Mesenchymal stem cell (in vitro differentiated cells and primary cell): Measurements from ENCODE around the gene AFAP1L2.
A peak's percentile ranks its signal among the peaks of the same experiment; 100 is the strongest.

Experiments used
- DNase-seq: peaks from one replicate; pipeline ENCODE4 v3.0.0-alpha.2; 2013
- H2AFZ ChIP-seq: one replicate; pipeline ENCODE4 v1.6.1; 2013; ENCODE audit warnings: low read depth, mild to moderate bottlenecking, control low read depth, inconsistent platforms, low read length, moderate library complexity
- H2AK5ac ChIP-seq: 2 replicates; pipeline ENCODE4 v1.6.1; 2013; ENCODE audit warnings: low read length, moderate library complexity, mild to moderate bottlenecking, inconsistent platforms; ENCODE audit not compliant: severe bottlenecking
- H2BK120ac ChIP-seq: one replicate; pipeline ENCODE4 v1.6.1; 2013; ENCODE audit warnings: low read depth, mild to moderate bottlenecking, inconsistent platforms, low read length, moderate library complexity
- H2BK12ac ChIP-seq, 2 experiments: one replicate each; pipeline ENCODE4 v1.6.1; 2013; ENCODE audit warnings: inconsistent platforms in 2 of 2, low read length in 2 of 2, mild to moderate bottlenecking in 2 of 2, moderate library complexity in 2 of 2, control low read depth in 1 of 2
- H2BK15ac ChIP-seq: one replicate; pipeline ENCODE4 v1.6.1; 2013; ENCODE audit warnings: mild to moderate bottlenecking, low read depth, inconsistent platforms; ENCODE audit not compliant: poor library complexity, severe bottlenecking
- H2BK5ac ChIP-seq: 2 replicates; pipeline ENCODE4 v1.6.1; 2013; ENCODE audit warnings: low read depth, mild to moderate bottlenecking, low read length, control low read depth, inconsistent platforms; ENCODE audit not compliant: poor library complexity, severe bottlenecking
- H3K14ac ChIP-seq, 2 experiments: one replicate each; pipeline ENCODE4 v1.6.1; 2013; ENCODE audit warnings: inconsistent platforms in 2 of 2, low read length in 2 of 2, control low read depth in 1 of 2, mild to moderate bottlenecking in 1 of 2, moderate library complexity in 1 of 2
- H3K18ac ChIP-seq, 2 experiments: one replicate each; pipeline ENCODE4 v1.6.1; 2013; ENCODE audit warnings: inconsistent platforms in 2 of 2, low read length in 2 of 2, control low read depth in 1 of 2, low read depth in 1 of 2, mild to moderate bottlenecking in 1 of 2
- H3K23ac ChIP-seq, 2 experiments: one replicate each; pipeline ENCODE4 v1.6.1; 2013; ENCODE audit warnings: inconsistent platforms in 2 of 2, low read length in 2 of 2, mild to moderate bottlenecking in 2 of 2, moderate library complexity in 2 of 2, control low read depth in 1 of 2
- H3K27ac ChIP-seq: 2 replicates; pipeline ENCODE4 v1.5.1; 2013; ENCODE audit warnings: mild to moderate bottlenecking, moderate library complexity, low read length, control low read depth, inconsistent platforms; ENCODE audit not compliant: poor library complexity, severe bottlenecking
- H3K27me3 ChIP-seq, 2 experiments: 2 replicates each; pipeline versions ENCODE4 v1.6.1 to v1.7.0; 2013; ENCODE audit warnings: low read length in 2 of 2, mild to moderate bottlenecking in 2 of 2, moderate library complexity in 2 of 2, control low read depth in 1 of 2, inconsistent platforms in 1 of 2; ENCODE audit not compliant: control insufficient read depth in 1 of 2, insufficient read depth in 1 of 2
- H3K36me3 ChIP-seq, 2 experiments: 2 replicates each; pipeline versions ENCODE4 v1.6.1 to v1.7.0; 2013; ENCODE audit warnings: low read length in 2 of 2, control low read depth in 1 of 2, inconsistent platforms in 1 of 2, low read depth in 1 of 2, mild to moderate bottlenecking in 1 of 2; ENCODE audit not compliant: insufficient read depth in 2 of 2, control insufficient read depth in 1 of 2
- H3K4ac ChIP-seq, 2 experiments: one replicate each; pipeline ENCODE4 v1.6.1; 2013; ENCODE audit warnings: inconsistent platforms in 2 of 2, low read length in 2 of 2, mild to moderate bottlenecking in 2 of 2, moderate library complexity in 2 of 2, control low read depth in 1 of 2, low read depth in 1 of 2
- H3K4me1 ChIP-seq: 2 replicates; pipeline ENCODE4 v1.6.1; 2013; ENCODE audit warnings: low read depth, low read length, control low read depth; ENCODE audit not compliant: control insufficient read depth, insufficient read depth
- H3K4me2 ChIP-seq: 2 replicates; pipeline ENCODE4 v1.6.1; 2013; ENCODE audit warnings: low read length, mild to moderate bottlenecking, inconsistent platforms; ENCODE audit not compliant: poor library complexity, severe bottlenecking
- H3K4me3 ChIP-seq, 2 experiments: 2 replicates each; pipeline versions ENCODE4 v1.5.1 to v1.7.0; 2013; ENCODE audit warnings: low read length in 2 of 2, mild to moderate bottlenecking in 2 of 2, control low read depth in 1 of 2, low read depth in 1 of 2; ENCODE audit not compliant: insufficient read depth in 1 of 2
- H3K79me1 ChIP-seq: replicated peaks from 2 replicates; pipeline ENCODE4 v1.6.1; 2013; ENCODE audit warnings: mild to moderate bottlenecking, control low read depth, low read length, inconsistent platforms; ENCODE audit not compliant: poor library complexity, severe bottlenecking
- H3K9ac ChIP-seq: 2 replicates; pipeline ENCODE4 v1.7.0; 2013; ENCODE audit warnings: mild to moderate bottlenecking, low read length, moderate library complexity
- H3K9me3 ChIP-seq: 2 replicates; pipeline ENCODE4 v1.7.0; 2013; ENCODE audit warnings: mild to moderate bottlenecking, low read length; ENCODE audit not compliant: control insufficient read depth
- H4K8ac ChIP-seq: one replicate; pipeline ENCODE4 v1.6.1; 2013; ENCODE audit warnings: inconsistent platforms, mild to moderate bottlenecking, low read length, moderate library complexity
- H4K91ac ChIP-seq: one replicate; pipeline ENCODE4 v1.6.1; 2013; ENCODE audit warnings: mild to moderate bottlenecking, low read length, inconsistent platforms
- WGBS: methylation state at CpG from one replicate; pipeline ENCODE4 v1.1.7; 2013; ENCODE audit warnings: mixed read lengths; 5-methylcytosine and 5-hydroxymethylcytosine counted together

AFAP1L2 gene

DNA sequence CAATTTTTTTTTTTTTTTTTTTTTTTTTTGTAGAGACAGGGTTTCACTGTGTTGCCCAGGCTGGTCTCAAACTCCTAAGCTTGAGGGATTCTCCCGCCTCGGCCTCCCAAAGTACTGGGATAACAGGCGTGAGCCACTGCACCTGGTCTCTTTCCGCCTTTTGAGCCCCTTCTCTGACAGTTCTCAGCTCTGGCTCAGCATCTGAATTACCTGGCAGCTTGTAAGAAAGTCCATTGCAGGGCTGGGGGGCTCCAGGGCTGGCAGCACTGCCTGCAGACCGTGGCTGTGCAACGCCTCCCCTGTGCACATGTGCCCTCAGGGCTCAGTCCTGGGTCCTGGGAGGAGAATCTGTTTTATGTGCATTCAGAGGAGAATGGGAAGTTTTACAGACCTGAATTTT is 127.6 kb downstream of the AFAP1L2 start:
- WGBS: 90% methylated on average over 6 of the region's 6 CpGs

DNA sequence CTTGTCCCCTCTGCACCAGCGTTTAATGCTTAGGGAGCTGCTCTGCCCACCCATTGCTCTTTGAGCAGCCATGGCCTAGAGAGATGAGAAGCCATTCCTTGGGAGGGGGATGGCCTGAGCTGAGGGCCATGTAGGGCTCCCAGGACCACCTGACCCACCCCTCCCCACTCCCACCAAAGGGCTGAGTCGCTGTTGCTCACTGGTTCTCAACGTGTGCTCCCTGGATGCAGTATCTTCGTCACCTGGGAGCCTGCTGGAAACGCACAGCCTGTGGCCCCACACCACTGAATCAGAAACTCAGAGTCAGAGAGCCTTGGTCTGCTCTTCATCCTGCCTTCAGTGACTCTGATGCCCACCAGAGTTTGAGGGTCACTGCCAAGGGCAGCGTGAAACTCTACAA is 128.2 kb downstream of the AFAP1L2 start:
- Histone ChIP-seq H3K23ac (no peak overlapping the region), H4K8ac (no peak overlapping the region), H3K27ac (no peak overlapping the region), H3K4ac (no peak overlapping the region), H3K14ac (peak overlapping the region in 1 of 2 experiments; percentile 50), H3K4me3 (no peak overlapping the region), H3K9ac (no peak overlapping the region), H2BK5ac (no peak overlapping the region), H3K79me1 (no peaks in the 10 kb centered on the region), H2BK120ac (peak overlapping the region; percentile 58), H2AFZ (no peak overlapping the region), H3K36me3 (no peaks in the 10 kb centered on the region), H3K18ac (no peak overlapping the region), H3K9me3 (no peaks in the 10 kb centered on the region), H2AK5ac (no peak overlapping the region), H2BK12ac (no peak overlapping the region), H2BK15ac (peak overlapping the region; percentile 74), H4K91ac (peak overlapping the region; percentile 53), H3K4me2 (no peak overlapping the region), H3K27me3 (peaks cover 12 to 59% of the 10 kb centered on the region in 2 experiments), H3K4me1 (peaks cover 9% of the 10 kb centered on the region)
- WGBS: 81% methylated on average over 6 of the region's 6 CpGs
- DNase-seq: no peak

More for the DNA sequence above, 127.6 kb downstream of the AFAP1L2 start:
- Histone ChIP-seq H2AFZ (no peak overlapping the region), H4K91ac (no peak overlapping the region), H3K23ac (no peak overlapping the region), H2BK12ac (no peak overlapping the region), H3K27me3 (peaks cover 12 to 66% of the 10 kb centered on the region in 2 experiments), H3K4me3 (no peak overlapping the region), H4K8ac (no peak overlapping the region), H2BK120ac (no peak overlapping the region), H3K79me1 (no peaks in the 10 kb centered on the region), H3K4ac (no peak overlapping the region), H3K18ac (no peak overlapping the region), H3K9ac (no peak overlapping the region), H3K4me1 (peaks cover 7% of the 10 kb centered on the region), H3K4me2 (no peak overlapping the region), H3K27ac (no peak overlapping the region), H3K9me3 (no peaks in the 10 kb centered on the region), H2BK15ac (no peak overlapping the region), H2BK5ac (no peak overlapping the region), H3K36me3 (no peaks in the 10 kb centered on the region), H3K14ac (no peak overlapping the region), H2AK5ac (no peak overlapping the region)
- no peak for DNase-seq

GRCh38 chr10:114274616-114275453 is 129.5 kb downstream of the AFAP1L2 start:
- Histone ChIP-seq H4K8ac (no peak overlapping the region), H2BK5ac (no peak overlapping the region), H3K79me1 (no peaks in the 10 kb centered on the region), H3K27me3 (peaks cover 12 to 55% of the 10 kb centered on the region in 2 experiments), H3K14ac (no peak overlapping the region), H2BK120ac (no peak overlapping the region), H2BK15ac (no peak overlapping the region), H3K18ac (no peak overlapping the region), H2BK12ac (peak overlapping the region in 1 of 2 experiments; percentile 66), H3K4me2 (no peak overlapping the region), H3K4ac (no peak overlapping the region), H2AFZ (no peak overlapping the region), H3K9ac (no peak overlapping the region), H3K4me3 (no peak overlapping the region), H3K36me3 (no peaks in the 10 kb centered on the region), H4K91ac (no peak overlapping the region), H3K23ac (no peak overlapping the region), H3K4me1 (peaks cover 12% of the 10 kb centered on the region), H3K27ac (no peak overlapping the region), H3K9me3 (no peaks in the 10 kb centered on the region), H2AK5ac (no peak overlapping the region)
- 92% methylated on average over 15 of the region's 16 CpGs for WGBS
- no peak for DNase-seq

DNA sequence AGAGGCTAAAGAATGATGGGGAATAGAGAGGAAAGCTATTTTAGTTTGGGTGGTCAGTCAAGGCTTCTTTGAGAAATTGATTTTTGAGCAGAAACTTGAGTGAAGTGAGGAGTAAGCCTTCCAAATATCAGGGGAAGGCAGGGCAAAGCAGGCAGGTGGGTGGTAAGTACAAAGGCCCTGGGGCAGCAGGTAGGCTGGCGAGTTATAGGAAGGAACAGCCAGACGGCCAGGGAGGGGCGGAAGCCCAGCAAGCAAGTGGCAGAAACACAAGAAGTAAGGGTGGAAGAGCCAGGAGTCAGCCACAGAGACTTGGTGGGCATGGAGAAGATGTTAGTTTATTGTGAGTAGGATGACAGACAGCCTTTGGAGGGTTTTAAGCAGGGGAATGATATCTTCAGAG is 130.4 kb downstream of the AFAP1L2 start:
- H3K18ac ChIP-seq: peak overlapping the region in 1 of 2 experiments; percentile 18
- no peaks in the 10 kb centered on the region for H3K79me1 ChIP-seq
- 90% methylated on average over 3 of the region's 3 CpGs for WGBS

More for the DNA sequence above, 130.4 kb downstream of the AFAP1L2 start:
- H3K27me3 ChIP-seq: peaks cover 8 to 50% of the 10 kb centered on the region in 2 experiments
- no peak overlapping the region for H4K91ac ChIP-seq
- no peaks in the 10 kb centered on the region for H3K36me3 ChIP-seq
- no peak overlapping the region for H3K4me2 ChIP-seq
- no peak overlapping the region for H2AFZ ChIP-seq
- H2BK15ac ChIP-seq: no peak overlapping the region
- no peak overlapping the region for H2BK5ac ChIP-seq
- DNase-seq: no peak
- H2AK5ac ChIP-seq: no peak overlapping the region
- H3K9me3 ChIP-seq: no peaks in the 10 kb centered on the region
- H3K4me1 ChIP-seq: peaks cover 12% of the 10 kb centered on the region
- no peak overlapping the region for H4K8ac ChIP-seq
- H3K27ac ChIP-seq: no peak overlapping the region
- H3K23ac ChIP-seq: no peak overlapping the region
- H3K4me3 ChIP-seq: no peak overlapping the region
- no peak overlapping the region for H3K14ac ChIP-seq
- peak overlapping the region in 1 of 2 experiments; percentile 30 for H3K4ac ChIP-seq
- no peak overlapping the region for H2BK120ac ChIP-seq
- H3K9ac ChIP-seq: no peak overlapping the region
- H2BK12ac ChIP-seq: peak overlapping the region; percentile 27 to 72
